Stimulated activated CD4-positive, alpha-beta T cell treated with anti-CD3 and anti-CD28 coated beads, Interleukin-2, amount 100 ng/mL, for 24 hours (primary cell): ENCODE data around the gene CDNF.

Source experiments
- DNase-seq, 2 donors: peaks; one replicate each; pipeline ENCODE4 v3.0.0-alpha.2; 2020

The CDNF gene

DNA sequence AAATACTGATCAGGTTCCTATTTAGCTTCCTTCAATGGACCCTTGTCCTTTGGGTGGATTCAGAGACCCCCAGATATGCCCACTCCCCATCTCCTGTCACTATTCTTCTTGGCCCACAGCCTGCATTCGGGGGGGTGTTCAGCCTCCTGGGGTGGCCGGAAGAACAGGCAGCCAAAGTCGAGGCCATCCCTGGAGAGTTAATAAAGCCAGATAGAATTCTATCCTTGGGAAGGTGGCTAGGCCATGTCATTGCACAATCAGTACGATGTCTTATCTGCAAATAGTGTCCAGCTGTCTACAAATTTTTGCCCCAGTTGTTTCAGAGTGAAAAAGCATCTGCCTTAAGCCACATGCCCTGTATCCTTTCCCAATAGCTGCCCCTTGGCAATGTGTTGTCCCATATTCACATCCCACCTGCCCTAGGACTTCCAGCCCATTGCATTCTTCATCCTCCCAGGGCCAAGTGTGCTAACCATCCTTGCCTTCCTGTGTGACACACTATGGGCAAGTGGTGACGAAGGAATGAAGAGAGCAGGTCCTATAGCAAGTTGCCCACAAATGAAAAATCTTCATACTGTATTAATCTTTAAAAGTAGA, 53.3 kb downstream of the CDNF start:
- no peak for DNase-seq

GRCh38 chr10:14782691-14783363, 55.0 kb downstream of the CDNF start:
- peak in 1 of 2 donors; percentile 4 for DNase-seq

DNA sequence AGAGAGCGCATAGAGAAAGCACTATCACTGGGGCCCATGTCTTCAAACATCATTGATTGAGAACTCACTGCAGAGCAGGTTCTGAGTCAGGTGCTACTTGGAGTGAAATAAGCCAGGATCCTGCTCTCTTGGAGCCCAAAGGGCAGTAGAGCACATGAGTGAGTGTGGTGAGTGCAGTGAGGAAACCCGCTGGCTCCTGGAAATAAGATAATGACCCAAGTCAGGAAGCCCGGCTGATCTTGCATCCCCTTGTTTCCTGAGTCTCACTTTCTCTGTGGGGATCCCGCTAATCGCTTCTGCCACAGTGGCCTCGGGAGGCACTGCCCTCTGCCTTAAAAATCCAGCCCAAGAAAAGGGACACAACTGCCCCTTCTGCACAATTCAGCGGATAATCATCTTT, 56.1 kb downstream of the CDNF start:
- DNase-seq, result no peak

DNA sequence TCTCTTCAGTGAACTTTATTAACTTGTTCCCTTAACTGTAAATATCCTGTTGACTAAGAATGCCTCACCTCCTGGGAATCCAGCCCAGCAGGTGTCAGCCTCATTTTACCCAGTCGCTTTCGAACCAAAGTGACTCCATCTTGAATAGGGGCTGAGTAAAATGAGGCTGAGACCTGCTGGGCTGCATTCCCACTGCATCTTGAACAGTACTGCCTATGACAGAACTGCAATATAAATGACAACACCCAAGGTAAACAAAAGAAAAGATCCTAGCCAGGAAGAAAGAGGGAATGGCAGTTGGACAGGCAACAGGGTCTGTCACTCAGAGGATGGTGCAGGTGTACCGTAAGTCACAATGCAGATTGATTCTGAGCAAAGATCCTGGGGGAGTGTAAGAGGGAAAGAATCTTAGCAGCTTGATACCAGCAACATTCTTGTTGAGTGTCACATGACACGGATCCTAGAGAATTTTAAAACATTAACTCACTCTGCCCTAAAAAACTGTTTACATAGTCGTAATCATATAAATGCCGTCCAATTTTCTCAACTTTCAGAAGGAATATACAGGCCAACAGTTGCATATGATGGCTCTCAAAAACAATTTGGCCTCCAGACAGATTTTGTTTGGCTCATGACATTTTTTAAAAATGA, 58.7 kb downstream of the CDNF start:
- no peak for DNase-seq

DNA sequence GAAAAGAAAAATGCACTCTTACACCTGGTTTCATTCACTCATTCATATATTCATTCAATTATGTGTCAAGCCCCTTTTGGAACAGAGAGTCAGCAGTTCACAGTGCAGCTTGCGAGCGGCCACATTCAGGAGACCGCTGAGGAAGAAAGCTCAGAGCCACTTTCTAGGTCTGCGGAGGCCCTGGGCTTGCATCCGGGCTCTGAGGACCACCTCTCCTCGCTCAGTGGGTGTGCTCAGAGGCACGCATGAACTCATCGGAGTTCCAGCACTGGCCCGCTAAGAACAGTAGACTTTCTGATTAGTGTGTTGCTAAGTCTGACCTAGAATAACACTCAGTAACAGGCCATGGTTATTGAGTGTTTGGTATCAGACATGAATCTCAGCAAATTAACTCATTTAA, 61.3 kb downstream of the CDNF start:
- no peak for DNase-seq

DNA sequence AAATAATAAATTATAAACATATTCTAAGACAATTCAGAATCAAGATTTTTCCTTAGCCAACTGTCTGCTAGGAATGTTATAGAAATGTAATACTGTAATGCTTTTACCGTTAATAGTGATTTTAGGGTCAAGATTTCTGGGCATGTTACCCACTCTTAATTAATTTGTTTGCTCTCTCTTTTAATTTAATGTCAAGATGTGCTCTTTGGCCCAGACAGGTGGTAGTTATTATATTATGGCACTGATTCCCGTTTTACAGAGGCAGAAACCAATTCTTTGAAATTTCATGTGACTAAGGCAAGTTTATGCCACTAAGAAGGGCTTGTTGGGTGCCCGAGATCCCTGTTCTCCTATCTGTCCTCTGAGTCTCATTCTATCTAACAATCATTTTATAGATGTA, 62.2 kb downstream of the CDNF start:
- DNase-seq, result no peak

DNA sequence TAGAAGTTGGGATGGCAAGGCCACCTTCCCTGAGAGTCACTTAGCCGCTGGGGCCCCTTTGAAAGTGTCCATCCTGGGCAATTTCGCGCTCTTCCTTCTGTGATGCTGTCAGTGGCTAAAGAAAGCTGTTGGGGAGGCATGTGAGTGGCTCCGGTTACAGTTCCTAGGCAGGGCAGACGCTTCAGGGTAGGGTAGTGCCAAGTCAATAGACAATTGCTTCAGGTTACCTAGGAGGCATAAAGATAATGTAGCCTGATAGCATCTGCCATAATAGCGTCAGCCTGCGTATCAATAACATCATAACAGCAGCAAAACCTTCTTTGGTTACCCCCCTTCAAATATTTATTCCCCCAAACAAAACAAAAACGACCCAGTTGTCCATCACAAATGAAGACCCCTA, 63.0 kb downstream of the CDNF start, which contains the start of gene FAM107B:
Gene FAM107B (minus strand): TSS at position 101 of the 400 bp plus-strand sequence. CDS start 234 bp downstream, outside the sequence.
- DNase-seq, result no peak

GRCh38 chr10:14774214-14774580, 63.6 kb downstream of the CDNF start:
- DNase-seq, result no peak

DNA sequence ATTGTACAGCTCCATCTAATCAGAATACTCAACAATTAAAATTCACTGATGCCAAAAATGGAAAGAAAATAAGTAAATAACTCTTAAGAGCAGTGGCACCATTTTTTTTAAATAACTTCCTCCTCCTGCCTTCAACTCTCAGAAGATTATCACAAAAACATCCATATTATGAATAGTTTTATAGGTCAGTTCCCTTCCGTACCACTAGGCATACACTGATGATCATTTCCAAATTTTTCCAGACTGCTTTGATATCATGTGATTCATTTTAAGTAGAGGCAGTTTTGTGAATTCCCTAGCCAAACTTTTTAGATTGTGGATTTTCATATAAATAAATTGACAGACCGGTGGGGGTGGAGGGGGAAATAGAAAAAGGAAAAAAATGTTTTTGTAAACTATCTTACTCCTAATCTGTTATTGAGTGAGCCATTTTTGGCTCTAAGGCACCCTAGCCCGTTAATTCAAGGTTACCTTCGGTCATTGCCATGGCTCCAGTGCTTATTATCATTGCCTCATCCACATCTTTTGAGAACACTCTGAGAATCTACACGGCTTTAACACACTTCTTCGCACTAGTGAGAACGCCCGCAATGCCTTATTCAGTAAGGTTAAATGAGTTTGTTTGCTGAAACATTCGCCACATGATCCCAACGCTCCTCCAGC, 64.2 kb downstream of the CDNF start:
- no peak for DNase-seq

GRCh38 chr10:14772399-14772798, 65.4 kb downstream of the CDNF start:
- DNase-seq, result no peak

DNA sequence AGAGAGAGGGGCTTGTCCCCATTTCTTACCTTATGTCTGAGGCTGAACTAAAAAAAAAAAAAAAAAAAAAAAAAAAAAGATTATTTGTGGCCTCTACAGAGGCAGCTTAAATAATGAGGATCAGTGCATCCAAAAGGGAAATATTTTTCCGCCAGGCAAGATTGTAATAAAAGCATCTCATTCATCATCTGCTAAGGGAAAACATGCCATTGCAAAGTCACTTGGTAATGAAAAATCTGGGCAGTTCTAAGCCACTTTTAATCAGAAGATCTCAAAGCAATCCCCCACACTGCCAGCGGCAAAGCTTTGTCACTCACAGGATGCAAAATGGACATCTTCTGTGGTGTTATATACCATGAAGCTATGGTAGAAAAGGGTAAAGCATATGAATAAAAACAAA, 66.9 kb downstream of the CDNF start:
- DNase-seq, result no peak
